NCI-H345 (cell line): ENCODE measurements around the gene SLC35E1.
"Not testable (repeated sequence)": the region's sequence is repeated elsewhere in the genome, so short reads cannot be mapped to it uniquely, and the experiment has no call there.

Source experiments
- DNase-seq: peaks from one replicate; lab custom pipeline; 2025; lab: John Stamatoyannopoulos, UW

SLC35E1 gene

GRCh38 chr19:16581145-16581970, 9.1 kb upstream of the SLC35E1 start:
- DNase-seq, result no peak

DNA sequence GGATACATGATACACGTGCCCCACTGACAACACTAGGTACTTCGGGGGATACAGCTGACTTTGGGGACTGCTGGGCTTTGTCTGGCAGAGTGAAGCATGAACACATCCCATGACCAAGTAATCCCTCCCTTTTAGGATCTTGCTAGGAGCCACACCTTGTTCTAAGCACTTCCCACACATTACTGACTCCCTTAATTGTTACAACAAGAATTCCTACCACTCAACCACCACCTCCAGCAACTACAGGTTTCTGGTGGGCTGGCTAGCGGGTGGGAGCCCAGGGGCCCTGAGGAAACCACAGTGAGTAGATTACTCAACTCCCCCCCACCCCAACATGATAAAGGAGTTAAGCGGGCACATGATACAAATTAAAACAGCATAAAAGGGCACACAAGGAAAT, 7.2 kb upstream of the SLC35E1 start:
- no peak for DNase-seq

- DNase-seq, result no peak
Observed at GRCh38 chr19:16577531-16577985, 5.3 kb upstream of the SLC35E1 start.

- no peak for DNase-seq
Observed at GRCh38 chr19:16576690-16577530, 4.7 kb upstream of the SLC35E1 start.

DNA sequence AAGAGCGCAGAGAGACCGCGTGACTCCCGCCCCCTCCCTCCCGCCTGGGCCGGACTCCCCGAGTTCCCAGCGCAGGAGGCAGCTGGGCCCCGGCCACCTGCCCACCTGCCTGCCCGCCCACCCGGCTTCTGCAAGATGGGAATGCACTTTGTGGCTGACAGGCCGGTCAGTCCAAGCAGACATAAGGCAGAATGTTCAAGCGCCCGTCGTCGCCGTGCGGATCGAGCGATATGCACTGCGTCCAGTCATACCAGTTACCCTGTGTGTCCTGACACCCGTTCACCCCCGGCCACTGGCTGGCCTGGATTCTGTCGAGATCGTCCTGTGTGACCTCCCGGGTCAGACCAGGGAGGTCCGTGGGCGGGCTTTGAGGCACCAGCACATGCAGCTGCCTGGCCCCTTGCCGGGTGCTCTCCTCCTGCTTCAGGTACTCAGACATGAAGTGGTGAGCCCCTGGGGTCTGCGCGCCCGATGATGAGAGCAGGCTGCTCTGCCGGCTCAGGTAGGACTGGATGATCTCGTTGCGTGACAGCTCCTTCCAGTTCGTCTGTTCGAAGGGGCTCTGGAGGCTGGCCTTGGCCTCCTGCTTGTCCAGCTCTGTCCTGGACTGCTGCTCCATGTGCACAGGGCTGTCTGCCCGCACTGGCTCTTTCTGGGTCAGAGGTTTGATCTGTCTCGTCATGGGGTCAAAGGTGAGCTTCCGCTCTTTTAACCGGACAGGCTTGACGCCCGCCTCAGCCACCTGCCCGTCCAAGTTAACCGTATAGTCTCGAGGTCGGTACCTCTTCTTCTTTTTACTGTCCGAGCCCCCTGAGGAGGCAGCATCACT, 3.9 kb upstream of the SLC35E1 start:
- DNase-seq, result no peak

DNA sequence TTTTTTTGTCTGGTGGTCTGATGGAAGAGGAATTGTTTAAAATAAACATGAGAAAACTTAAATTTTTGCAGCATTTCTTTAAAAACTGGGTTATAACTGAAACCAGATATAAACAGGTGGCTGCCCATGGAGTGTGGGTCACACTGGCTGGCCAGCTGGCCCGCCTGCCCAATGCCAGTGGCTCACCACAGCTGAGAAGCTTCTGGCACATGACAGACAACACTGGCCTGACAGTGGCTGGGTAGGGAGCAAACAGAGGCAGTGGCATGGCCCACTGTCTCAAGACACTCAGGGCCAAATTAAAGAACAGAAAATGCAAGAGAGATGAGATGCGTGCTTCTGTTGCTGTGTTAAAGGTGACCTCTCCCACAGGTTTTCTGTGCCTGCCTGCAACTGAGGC, 3.1 kb upstream of the SLC35E1 start:
- no peak for DNase-seq

- DNase-seq, result no peak
Observed at GRCh38 chr19:16573925-16574324, 1.7 kb upstream of the SLC35E1 start.

GRCh38 chr19:16573296-16573695, 1.1 kb upstream of the SLC35E1 start:
- DNase-seq, result no peak

GRCh38 chr19:16571822-16572331, 338 bp downstream of the SLC35E1 start:
- DNase-seq, result no peak

DNA sequence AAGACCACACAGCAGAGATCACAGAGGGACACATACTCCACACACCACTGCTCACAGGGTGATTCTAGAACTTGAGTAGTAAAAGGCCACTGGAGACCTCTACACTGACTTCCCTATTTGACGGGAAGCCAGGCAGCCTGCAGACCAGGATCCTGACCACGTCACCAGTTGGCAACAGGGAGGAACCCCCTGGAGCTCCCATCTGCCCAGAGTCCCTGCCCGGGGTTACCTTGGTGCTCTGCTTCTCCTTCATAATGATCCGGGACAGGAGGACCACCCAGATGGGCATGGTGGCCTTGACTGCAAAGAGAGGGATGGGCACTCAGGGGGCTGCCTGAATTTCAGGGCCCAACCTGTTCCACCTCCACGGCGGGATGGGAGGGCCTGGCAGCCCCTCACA, 932 bp downstream of the SLC35E1 start:
- no peak for DNase-seq

GRCh38 chr19:16569609-16570320, 2.5 kb downstream of the SLC35E1 start:
- no peak for DNase-seq

GRCh38 chr19:16566702-16567101, 5.5 kb downstream of the SLC35E1 start:
- DNase-seq, result no peak

DNA sequence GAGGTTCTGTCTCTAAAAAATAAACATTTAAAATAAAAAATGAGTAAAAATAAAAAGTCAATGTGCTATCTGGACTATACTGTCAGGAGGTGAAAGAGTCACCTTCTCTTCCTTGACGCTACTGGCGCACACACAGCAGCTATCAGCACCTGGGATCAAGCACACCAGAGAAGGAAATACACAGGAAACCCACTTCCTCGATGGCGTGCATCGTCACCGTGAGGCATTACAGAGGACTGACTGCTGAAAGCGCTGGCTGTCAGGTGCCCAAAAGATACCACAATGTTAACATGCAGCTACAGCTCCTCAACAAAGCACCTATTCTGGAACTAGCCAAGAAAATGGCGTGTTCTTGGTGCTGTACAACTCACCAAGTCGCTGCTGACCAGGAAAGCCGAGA, 6.1 kb downstream of the SLC35E1 start:
- no peak for DNase-seq

GRCh38 chr19:16564842-16565241, 7.4 kb downstream of the SLC35E1 start:
- DNase-seq, result no peak

DNA sequence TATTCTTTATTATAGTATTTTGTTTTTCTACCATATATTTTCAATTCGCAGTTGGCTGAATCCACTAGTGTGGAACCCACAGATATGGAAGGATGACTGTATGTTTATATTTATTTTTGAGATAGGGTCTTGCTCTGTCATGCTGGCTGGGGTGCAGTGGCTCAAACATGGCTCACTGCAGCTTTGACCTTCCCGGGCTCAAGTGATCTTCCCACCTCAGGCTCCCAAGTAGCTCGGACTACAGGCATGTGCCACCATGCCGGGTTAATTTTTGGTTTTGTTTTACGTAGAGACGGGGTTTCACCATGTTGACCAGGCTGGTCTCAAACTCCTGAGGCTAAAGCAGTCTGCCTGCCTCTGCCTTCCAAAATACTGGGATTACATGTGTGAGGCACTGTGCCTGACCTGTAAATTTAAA, 9.6 kb downstream of the SLC35E1 start:
- no peak for DNase-seq

GRCh38 chr19:16561382-16561781, 10.8 kb downstream of the SLC35E1 start:
- DNase-seq, result no peak

DNA sequence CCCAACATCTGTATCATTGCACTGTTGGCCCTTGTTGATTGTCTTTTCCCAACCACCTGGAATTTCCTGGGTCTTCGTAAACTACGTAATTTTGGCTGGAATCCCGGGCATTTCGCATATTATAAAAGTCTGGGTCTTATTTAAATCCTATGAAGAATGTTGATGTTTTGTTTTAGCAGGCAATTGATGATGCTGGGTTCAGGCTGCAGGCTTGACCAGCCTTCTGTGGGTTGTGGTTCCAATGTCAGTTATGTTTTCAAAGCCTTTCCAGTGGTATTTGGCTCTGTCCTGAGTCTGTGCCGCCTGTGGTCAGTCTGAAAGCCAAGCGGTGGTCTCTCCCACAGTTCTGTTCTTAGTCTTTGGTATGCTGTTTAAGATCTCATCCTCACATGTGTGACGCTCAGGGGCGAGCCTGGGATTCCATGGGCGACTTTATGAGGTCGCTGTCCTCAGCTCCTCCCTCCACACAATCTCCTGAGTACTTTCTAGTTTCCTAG, 12.4 kb downstream of the SLC35E1 start:
- no peak for DNase-seq

DNA sequence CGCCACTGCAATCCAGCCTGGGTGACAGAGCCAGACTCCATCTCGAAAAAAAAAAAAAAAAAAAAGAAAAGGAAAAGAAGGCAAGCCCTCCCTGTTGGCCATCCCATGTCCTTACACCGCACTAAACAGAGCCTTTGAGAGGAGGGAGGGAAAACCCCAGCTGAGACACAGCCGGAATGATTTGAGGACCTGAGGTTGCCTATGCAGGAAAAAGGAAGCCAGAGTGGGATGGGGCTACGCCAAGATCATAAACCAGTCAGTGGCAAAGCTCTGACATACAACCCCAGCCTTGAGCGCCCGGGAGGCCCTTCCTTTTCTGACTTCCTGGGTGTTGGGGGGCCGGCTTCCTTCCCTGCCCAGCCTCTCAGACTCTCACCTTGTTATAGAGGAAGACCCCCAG, 17.4 kb downstream of the SLC35E1 start:
- no peak for DNase-seq

GRCh38 chr19:16551902-16552301, 20.3 kb downstream of the SLC35E1 start:
- not testable (repeated sequence) for DNase-seq

GRCh38 chr19:16548956-16549355, 23.3 kb downstream of the SLC35E1 start:
- no peak for DNase-seq
